SK-N-SH (cell line): ENCODE measurements around the gene PPP1R16B. TPM values are rescaled to one million over a fixed set of nuclear protein-coding genes. Genes with fewer than 3 reads are reported as not detected.

Experiments used
- CTCF ChIA-PET: fragments of 300-600, 350-600 bp; formaldehyde crosslinking; extraction: SDS; loops from one replicate; lab custom pipeline; 2021; lab: Yijun Ruan, JAX
- POLR2A ChIA-PET: fragments of 350-600 bp; sonication (Branson Sonifier 250); formaldehyde crosslinking; extraction: SDS; loops from one replicate; lab custom pipeline; 2020; ENCODE audit warnings: antibody characterized with exemption, inconsistent platforms; lab: Yijun Ruan, JAX
- DNase-seq: peaks from one replicate; pipeline ENCODE4 v3.0.0; 2012
- H2AFZ ChIP-seq: fragments of 200-600 bp; sonication (generic); 2 replicates; pipeline ENCODE4 v1.8.1; 2016; ENCODE audit warnings: antibody characterized with exemption, mild to moderate bottlenecking, low read depth
- H3F3A ChIP-seq: fragments of 200-600 bp; sonication (generic); replicated peaks from 2 replicates; pipeline ENCODE3; 2016; ENCODE audit warnings: antibody characterized with exemption, mild to moderate bottlenecking; ENCODE audit not compliant: insufficient read depth
- H3K27ac ChIP-seq, 2 experiments: fragments of 200-500 bp in 1 of 2; fragments of 200-600 bp in 1 of 2; sonication (Bioruptor generic) in 1 of 2; sonication (generic), shearing (Covaris generic) in 1 of 2; 2 replicates each; pipeline versions ENCODE4 v1.5.1 to v1.6.1; 2014 to 2016; ENCODE audit warnings: low read depth in 2 of 2, inconsistent platforms in 1 of 2, low read length in 1 of 2, mild to moderate bottlenecking in 1 of 2, mixed read lengths in 1 of 2
- H3K27me3 ChIP-seq: fragments of 200-600 bp; sonication (generic), shearing (Covaris generic); 2 replicates; pipeline ENCODE4 v1.6.1; 2016; ENCODE audit warnings: mixed run types; ENCODE audit not compliant: insufficient read depth
- H3K36me3 ChIP-seq, 2 experiments: fragments of 200-500 bp in 1 of 2; fragments of 200-600 bp in 1 of 2; sonication (Bioruptor generic) in 1 of 2; sonication (generic) in 1 of 2; replicated peaks in 1 of 2; 2 replicates each; pipeline versions ENCODE3 to v1.5.1; 2014 to 2016; ENCODE audit warnings: low read length in 1 of 2, mild to moderate bottlenecking in 1 of 2; ENCODE audit not compliant: insufficient read depth in 2 of 2, control insufficient read depth in 1 of 2
- H3K4me1 ChIP-seq, 2 experiments: fragments of 200-500 bp in 1 of 2; fragments of 200-600 bp in 1 of 2; sonication (Bioruptor generic) in 1 of 2; sonication (generic), shearing (Covaris generic) in 1 of 2; 2 replicates each; pipeline versions ENCODE4 v1.5.1 to v1.6.1; 2014 to 2016; ENCODE audit warnings: low read depth in 1 of 2, low read length in 1 of 2, mixed run types in 1 of 2; ENCODE audit not compliant: insufficient read depth in 2 of 2, control insufficient read depth in 1 of 2
- H3K4me2 ChIP-seq: fragments of 200-600 bp; sonication (generic), shearing (Covaris generic); 2 replicates; pipeline ENCODE4 v1.6.1; 2017; ENCODE audit warnings: mixed run types
- H3K4me3 ChIP-seq, 2 experiments: fragments of 200-500 bp in 1 of 2; fragments of 200-600 bp in 1 of 2; sonication (Bioruptor generic) in 1 of 2; sonication (generic), shearing (Covaris generic) in 1 of 2; 2 replicates each; pipeline versions ENCODE4 v1.5.1 to v1.8.1; 2014 to 2016; ENCODE audit warnings: low read depth in 2 of 2, inconsistent platforms in 1 of 2, low read length in 1 of 2, mild to moderate bottlenecking in 1 of 2, mixed read lengths in 1 of 2, moderate library complexity in 1 of 2
- H3K79me2 ChIP-seq: fragments of 200-600 bp; sonication (generic); 2 replicates; pipeline ENCODE4 v1.8.1; 2017; ENCODE audit warnings: mild to moderate bottlenecking; ENCODE audit not compliant: insufficient read depth
- H3K9ac ChIP-seq: fragments of 200-600 bp; sonication (generic); 2 replicates; pipeline ENCODE4 v1.6.1; 2017; ENCODE audit warnings: mixed run types
- H3K9me2 ChIP-seq: fragments of 200-600 bp; sonication (generic); 2 replicates; pipeline ENCODE4 v1.6.1; 2017; ENCODE audit warnings: mixed run types
- H3K9me3 ChIP-seq: fragments of 200-600 bp; sonication (generic); 2 replicates; pipeline ENCODE4 v1.6.1; 2017; ENCODE audit warnings: mixed run types, mild to moderate bottlenecking, moderate library complexity
- H4K20me1 ChIP-seq: fragments of 200-600 bp; sonication (generic); 2 replicates; pipeline ENCODE4 v1.6.1; 2017; ENCODE audit warnings: mild to moderate bottlenecking, mixed run types; ENCODE audit not compliant: insufficient read depth
- ELF1 ChIP-seq: IDR thresholded peaks from 2 replicates; pipeline ENCODE4 v1.4.0; 2012
- EZH2phosphoT487 ChIP-seq: fragments of 200-600 bp; sonication (generic); IDR thresholded peaks from 2 replicates; pipeline ENCODE4 v1.6.1; 2017; ENCODE audit warnings: low read depth, mixed run types, mild to moderate bottlenecking, antibody characterized with exemption, moderate library complexity, borderline replicate concordance
- FOSL2 ChIP-seq: IDR thresholded peaks from 2 replicates; pipeline ENCODE4 v1.4.0; 2012; ENCODE audit warnings: low read depth, mild to moderate bottlenecking, moderate library complexity, borderline replicate concordance
- FOXJ3 ChIP-seq: sonication (generic); formaldehyde crosslinking; IDR thresholded peaks from 2 replicates; pipeline ENCODE4 v1.5.1; 2020; ENCODE audit warnings: mild to moderate bottlenecking, missing genetic modification reagents
- FOXM1 ChIP-seq: IDR thresholded peaks from 2 replicates; pipeline ENCODE4 v1.4.0; 2012; ENCODE audit warnings: low read depth, mild to moderate bottlenecking
- GATA2 ChIP-seq: sonication (generic); formaldehyde crosslinking; IDR thresholded peaks from 2 replicates; pipeline ENCODE4 v1.5.0; 2020; ENCODE audit warnings: mild to moderate bottlenecking, missing genetic modification reagents
- MEF2A ChIP-seq: IDR thresholded peaks from 2 replicates; pipeline ENCODE4 v1.4.0; 2012; ENCODE audit warnings: low read depth, borderline replicate concordance
- MXI1 ChIP-seq: IDR thresholded peaks from 2 replicates; pipeline ENCODE4 v1.6.1; 2012; ENCODE audit warnings: mild to moderate bottlenecking, low read depth, low read length, improper control_type of control experiment
- NFIC ChIP-seq: IDR thresholded peaks from 2 replicates; pipeline ENCODE4 v1.4.0; 2012; ENCODE audit warnings: borderline replicate concordance
- NRF1 ChIP-seq: IDR thresholded peaks from 2 replicates; pipeline ENCODE4 v1.6.1; 2012; ENCODE audit warnings: low read depth, mild to moderate bottlenecking, low read length
- RXRA ChIP-seq: IDR thresholded peaks from 2 replicates; pipeline ENCODE4 v1.4.0; 2012; ENCODE audit warnings: low read depth, mild to moderate bottlenecking, borderline replicate concordance
- TAF1 ChIP-seq: IDR thresholded peaks from 2 replicates; pipeline ENCODE4 v1.6.1; 2012; ENCODE audit warnings: low read depth, mild to moderate bottlenecking, low read length, moderate library complexity, borderline replicate concordance
- WGBS: methylation state at CpG from one replicate; pipeline ENCODE4 v1.1.6; 2017; ENCODE audit warnings: low lambda C conversion rate; 5-methylcytosine and 5-hydroxymethylcytosine counted together
- polyA plus RNA-seq, 3 experiments: library from polyadenylated mRNA; depleted of rRNA; stranded (reverse); fragments of >200 nt; gene quantifications; 2 replicates each; pipeline ENCODE4 v1.2.3, GENCODE V29; 2012
- TF ChIP-seq, protein P1 (sequence below): IDR thresholded peaks from 2 replicates; pipeline ENCODE4 v1.4.0; 2012; ENCODE audit warnings: low read depth
- TF ChIP-seq, protein P2 (sequence below): IDR thresholded peaks from 2 replicates; pipeline ENCODE4; 2012
- TF ChIP-seq, protein P3 (sequence below): fragments of 150-350 bp; IDR thresholded peaks from 2 replicates; pipeline ENCODE4 v1.6.1; 2016; ENCODE audit warnings: mild to moderate bottlenecking, low read depth, low read length

The PPP1R16B gene
- polyA plus RNA-seq, 1 of the 3 experiments (the other 2 are of a cell fraction) = 0.28 TPM

DNA sequence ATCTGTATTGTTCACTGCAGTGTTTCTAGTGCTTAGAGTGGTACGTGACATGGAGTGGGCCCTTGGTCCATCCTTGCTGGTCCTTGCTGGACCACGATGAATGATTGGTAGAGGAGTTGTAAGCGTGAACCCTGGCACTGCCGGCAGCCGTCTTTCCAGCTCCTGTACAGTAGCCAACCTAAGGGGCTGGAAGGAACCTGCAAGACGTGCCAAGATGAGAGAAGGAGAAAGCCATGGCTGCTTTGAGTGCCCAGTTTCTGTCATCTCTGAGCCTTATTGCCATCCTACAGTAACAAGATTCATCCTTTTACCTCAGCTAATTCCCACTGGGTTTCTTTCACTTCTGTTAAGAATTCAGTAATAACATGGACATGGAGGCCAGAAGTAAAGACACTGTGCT is 162.6 kb downstream of the PPP1R16B start:
- Histone ChIP-seq H3K4me3 (no peak overlapping the region), H3K27me3 (no peaks in the 10 kb centered on the region), H3K4me2 (no peak overlapping the region), H3K36me3 (peaks cover 19 to 26% of the 10 kb centered on the region in 2 experiments), H3F3A (peaks cover 11% of the 10 kb centered on the region), H3K9ac (no peak overlapping the region), H3K4me1 (peaks cover 2 to 19% of the 10 kb centered on the region in 2 experiments; a peak in 2 of 4 replicates), H3K9me3 (no peaks in the 10 kb centered on the region), H4K20me1 (no peaks in the 10 kb centered on the region), H3K79me2 (peaks cover 75% of the 10 kb centered on the region), H3K9me2 (no peaks in the 10 kb centered on the region), H3K27ac (no peak overlapping the region), H2AFZ (no peak overlapping the region)
- no peak for DNase-seq
- no peak for TF ChIP-seq GATA2 (CRISPR knock-in tag)
- TF ChIP-seq ELF1 = no peak
- no peak for TF ChIP-seq NRF1
- TF ChIP-seq FOXJ3 = no peak
- TF ChIP-seq, protein P1, sequence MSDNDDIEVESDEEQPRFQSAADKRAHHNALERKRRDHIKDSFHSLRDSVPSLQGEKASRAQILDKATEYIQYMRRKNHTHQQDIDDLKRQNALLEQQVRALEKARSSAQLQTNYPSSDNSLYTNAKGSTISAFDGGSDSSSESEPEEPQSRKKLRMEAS = no peak
- TF ChIP-seq MXI1 = no peak
- TF ChIP-seq, protein P2, sequence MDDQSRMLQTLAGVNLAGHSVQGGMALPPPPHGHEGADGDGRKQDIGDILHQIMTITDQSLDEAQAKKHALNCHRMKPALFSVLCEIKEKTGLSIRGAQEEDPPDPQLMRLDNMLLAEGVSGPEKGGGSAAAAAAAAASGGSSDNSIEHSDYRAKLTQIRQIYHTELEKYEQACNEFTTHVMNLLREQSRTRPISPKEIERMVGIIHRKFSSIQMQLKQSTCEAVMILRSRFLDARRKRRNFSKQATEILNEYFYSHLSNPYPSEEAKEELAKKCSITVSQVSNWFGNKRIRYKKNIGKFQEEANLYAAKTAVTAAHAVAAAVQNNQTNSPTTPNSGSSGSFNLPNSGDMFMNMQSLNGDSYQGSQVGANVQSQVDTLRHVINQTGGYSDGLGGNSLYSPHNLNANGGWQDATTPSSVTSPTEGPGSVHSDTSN = no peak
- no peak for TF ChIP-seq NFIC
- no peak for TF ChIP-seq RXRA
- TF ChIP-seq MEF2A = no peak
- no peak for TF ChIP-seq TAF1
- no peak for TF ChIP-seq EZH2phosphoT487
- TF ChIP-seq, protein P3, sequence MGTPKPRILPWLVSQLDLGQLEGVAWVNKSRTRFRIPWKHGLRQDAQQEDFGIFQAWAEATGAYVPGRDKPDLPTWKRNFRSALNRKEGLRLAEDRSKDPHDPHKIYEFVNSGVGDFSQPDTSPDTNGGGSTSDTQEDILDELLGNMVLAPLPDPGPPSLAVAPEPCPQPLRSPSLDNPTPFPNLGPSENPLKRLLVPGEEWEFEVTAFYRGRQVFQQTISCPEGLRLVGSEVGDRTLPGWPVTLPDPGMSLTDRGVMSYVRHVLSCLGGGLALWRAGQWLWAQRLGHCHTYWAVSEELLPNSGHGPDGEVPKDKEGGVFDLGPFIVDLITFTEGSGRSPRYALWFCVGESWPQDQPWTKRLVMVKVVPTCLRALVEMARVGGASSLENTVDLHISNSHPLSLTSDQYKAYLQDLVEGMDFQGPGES = no peak
- ChIA-PET CTCF (interaction anchor here (0.9 kb wide), 1 partner anchor 42 kb away, joined by 3 read pairs; the partner anchor contains the start of gene FAM83D), POLR2A (no interaction called here)
- WGBS = 100% methylated on average over 6 of the region's 6 CpGs

DNA sequence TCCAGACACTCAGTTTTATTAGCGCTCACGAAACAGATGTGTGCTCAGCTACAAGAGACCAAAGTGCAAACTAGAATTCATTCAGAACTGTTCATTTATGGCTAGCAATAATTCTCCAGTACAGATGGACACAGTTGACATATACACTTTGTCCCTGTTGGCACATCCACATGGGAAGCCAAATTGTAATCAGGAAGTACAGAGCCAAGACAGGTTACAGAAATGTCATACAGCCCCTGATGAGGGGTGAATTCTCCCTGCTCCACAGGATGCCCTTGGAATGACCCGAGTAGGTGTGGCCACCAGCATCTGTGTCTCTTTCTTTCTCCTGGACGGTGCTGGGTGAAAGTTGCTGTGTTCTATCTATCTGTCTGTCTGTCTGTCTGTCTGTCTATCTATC is 164.2 kb downstream of the PPP1R16B start:
- CTCF ChIA-PET = no interaction called here
- peak overlapping the region; percentile 59 for H3K4me2 ChIP-seq

More for the DNA sequence above, 164.2 kb downstream of the PPP1R16B start:
- 87% methylated on average over 4 of the region's 4 CpGs for WGBS
- Histone ChIP-seq H3K9ac (peak overlapping the region; percentile 47; the same call in 1 of the 2 replicates), H3K4me1 (peaks cover 0 to 24% of the 10 kb centered on the region in 2 experiments; a peak in 1 of 4 replicates), H3K9me2 (no peaks in the 10 kb centered on the region), H3F3A (peaks cover 11% of the 10 kb centered on the region), H3K27me3 (no peaks in the 10 kb centered on the region), H2AFZ (no peak overlapping the region), H3K9me3 (no peaks in the 10 kb centered on the region), H4K20me1 (no peaks in the 10 kb centered on the region), H3K27ac (peak overlapping the region in 1 of 2 experiments; percentile 90; a peak in 2 of 4 replicates)
- DNase-seq = no peak
- POLR2A ChIA-PET = no interaction called here
- TF ChIP-seq, protein P1 = no peak
- TF ChIP-seq FOXM1 (no peak), TAF1 (no peak), FOSL2 (no peak)
- TF ChIP-seq, all 33 proteins: peak for 0
- peaks cover 59% of the 10 kb centered on the region for H3K79me2 ChIP-seq
- peaks cover 19 to 33% of the 10 kb centered on the region in 2 experiments for H3K36me3 ChIP-seq
- no peak overlapping the region; a peak in 1 of 4 replicates for H3K4me3 ChIP-seq
